Islet of Langerhans (tissue), 1 donor: Measurements from ENCODE around the gene THEM5.

Experiments
- FAIRE-seq: peaks from one replicate; lab custom pipeline; 2011; peaks lifted over from hg19 to GRCh38; lab: Jason Lieb, UNC

THEM5 gene

GRCh38 chr1:151819976-151820623 is 33.4 kb downstream of the THEM5 start:
- no peak for FAIRE-seq

GRCh38 chr1:151819227-151819835 is 34.2 kb downstream of the THEM5 start:
- no peak for FAIRE-seq

- FAIRE-seq, result no peak
Observed at GRCh38 chr1:151817353-151817730, 36.2 kb downstream of the THEM5 start.

- FAIRE-seq, result no peak
Observed at GRCh38 chr1:151816548-151817352, 36.8 kb downstream of the THEM5 start.

GRCh38 chr1:151815716-151816327 is 37.7 kb downstream of the THEM5 start:
- FAIRE-seq, result no peak

GRCh38 chr1:151814971-151815545 is 38.5 kb downstream of the THEM5 start:
- FAIRE-seq, result no peak

GRCh38 chr1:151814426-151814825 is 39.1 kb downstream of the THEM5 start:
- no peak for FAIRE-seq

GRCh38 chr1:151813271-151813977 is 40.1 kb downstream of the THEM5 start:
- FAIRE-seq, result no peak

GRCh38 chr1:151811181-151811580 is 42.3 kb downstream of the THEM5 start:
- FAIRE-seq, result no peak

GRCh38 chr1:151809985-151810556 is 43.4 kb downstream of the THEM5 start:
- no peak for FAIRE-seq

- no peak for FAIRE-seq
Observed at GRCh38 chr1:151809290-151809984, 44.1 kb downstream of the THEM5 start.

- FAIRE-seq, result no peak
Observed at GRCh38 chr1:151807766-151808165, 45.7 kb downstream of the THEM5 start.

- FAIRE-seq, result no peak
Observed at GRCh38 chr1:151807131-151807530, 46.4 kb downstream of the THEM5 start.

GRCh38 chr1:151806170-151806569 is 47.3 kb downstream of the THEM5 start:
- FAIRE-seq, result no peak

GRCh38 chr1:151805066-151805820 is 48.3 kb downstream of the THEM5 start, which contains the start of gene LINGO4:
LINGO4 (minus strand) TSS chr1:151805419; CDS start chr1:151802704, 2,715 bp downstream.
- FAIRE-seq, result no peak

GRCh38 chr1:151803915-151804314 is 49.6 kb downstream of the THEM5 start:
- no peak for FAIRE-seq

- no peak for FAIRE-seq
Observed at GRCh38 chr1:151803164-151803563, 50.3 kb downstream of the THEM5 start.

GRCh38 chr1:151802372-151802771 is 51.1 kb downstream of the THEM5 start:
- FAIRE-seq, result no peak

GRCh38 chr1:151801846-151802245 is 51.7 kb downstream of the THEM5 start:
- FAIRE-seq, result no peak

GRCh38 chr1:151801310-151801820 is 52.1 kb downstream of the THEM5 start:
- FAIRE-seq, result no peak
